GM18511 (cell line): ENCODE measurements around the gene MORN1.

Source experiments
- ATAC-seq: cut with Tn5 transposase; IDR thresholded peaks from one replicate; pipeline ENCODE4 v1.9.1; 2021; ENCODE audit warnings: mild to moderate bottlenecking, moderate library complexity; ENCODE audit not compliant: unreplicated experiment

The MORN1 gene

GRCh38 chr1:2375923-2376260, 15.5 kb downstream of the MORN1 start:
- no peak for ATAC-seq

GRCh38 chr1:2375246-2375922, 16.0 kb downstream of the MORN1 start:
- no peak for ATAC-seq

GRCh38 chr1:2374252-2375155, 16.9 kb downstream of the MORN1 start:
- ATAC-seq, result no peak

- no peak for ATAC-seq
These were observed 17.7 kb downstream of the MORN1 start for GRCh38 chr1:2373551-2374251.

GRCh38 chr1:2372551-2373490, 18.5 kb downstream of the MORN1 start:
- ATAC-seq, result no peak

- no peak for ATAC-seq
These were observed 23.2 kb downstream of the MORN1 start for GRCh38 chr1:2368053-2368744.

- ATAC-seq, result no peak
These were observed 27.4 kb downstream of the MORN1 start for GRCh38 chr1:2363847-2364513.

GRCh38 chr1:2360588-2361364, 30.6 kb downstream of the MORN1 start:
- no peak for ATAC-seq

GRCh38 chr1:2358651-2359640, 32.4 kb downstream of the MORN1 start:
- ATAC-seq, result no peak

GRCh38 chr1:2358072-2358471, 33.3 kb downstream of the MORN1 start:
- ATAC-seq, result no peak

- no peak for ATAC-seq
These were observed 34.2 kb downstream of the MORN1 start for GRCh38 chr1:2356911-2357845.

- ATAC-seq, result no peak
These were observed 35.0 kb downstream of the MORN1 start for GRCh38 chr1:2356401-2356800.

- ATAC-seq, result no peak
These were observed 35.7 kb downstream of the MORN1 start for GRCh38 chr1:2355373-2356261.

GRCh38 chr1:2354511-2355372, 36.6 kb downstream of the MORN1 start:
- ATAC-seq, result no peak
